Astrocyte (in vitro differentiated cells and primary cell): ENCODE data around the gene TPD52L1. TPM values are rescaled to one million over a fixed set of nuclear protein-coding genes. Genes with fewer than 3 reads are reported as not detected.

Experiments
- DNase-seq: peaks from one replicate; pipeline ENCODE4 v3.0.0-alpha.2; 2010; ENCODE audit warnings: low read depth
- FAIRE-seq: peaks from 2 replicates; lab custom pipeline; 2011; peaks lifted over from hg19 to GRCh38; lab: Jason Lieb, UNC
- H2AFZ ChIP-seq: 2 replicates; pipeline ENCODE4 v1.6.0; 2012; ENCODE audit warnings: low read depth, low read length, inconsistent platforms
- H3K27ac ChIP-seq: 2 replicates; pipeline ENCODE4 v1.5.1; 2011; ENCODE audit warnings: low read depth, low read length, inconsistent platforms
- H3K27me3 ChIP-seq: 2 replicates; pipeline ENCODE4 v1.6.0; 2011; ENCODE audit warnings: low read length, inconsistent platforms; ENCODE audit not compliant: insufficient read depth
- H3K36me3 ChIP-seq: 2 replicates; pipeline ENCODE4 v1.5.1; 2011; ENCODE audit warnings: low read length, inconsistent platforms; ENCODE audit not compliant: insufficient read depth
- H3K4me1 ChIP-seq: 2 replicates; pipeline ENCODE4 v1.5.1; 2011; ENCODE audit warnings: low read length, inconsistent platforms; ENCODE audit not compliant: insufficient read depth
- H3K4me2 ChIP-seq: 2 replicates; pipeline ENCODE4 v1.6.0; 2012; ENCODE audit warnings: low read length, inconsistent platforms
- H3K4me3 ChIP-seq: 2 replicates; pipeline ENCODE4 v1.5.1; 2011; ENCODE audit warnings: low read depth, mild to moderate bottlenecking, low read length, inconsistent platforms; ENCODE audit not compliant: insufficient read depth
- H3K79me2 ChIP-seq: 2 replicates; pipeline ENCODE4 v1.6.0; 2012; ENCODE audit warnings: mild to moderate bottlenecking, low read length, inconsistent platforms; ENCODE audit not compliant: insufficient read depth
- H3K9ac ChIP-seq: 2 replicates; pipeline ENCODE4 v1.6.0; 2012; ENCODE audit warnings: mild to moderate bottlenecking, low read length, inconsistent platforms
- H3K9me3 ChIP-seq: 2 replicates; pipeline ENCODE4 v1.5.1; 2012; ENCODE audit warnings: low read depth, mild to moderate bottlenecking, low read length, inconsistent platforms; ENCODE audit not compliant: insufficient read depth
- H4K20me1 ChIP-seq: 2 replicates; pipeline ENCODE4 v1.6.0; 2012; ENCODE audit warnings: low read length, inconsistent platforms; ENCODE audit not compliant: insufficient read depth
- H3K27ac Mint-ChIP-seq: one replicate; pipeline ENCODE4 v1.8.0; 2021; ENCODE audit warnings: mild to moderate bottlenecking, mixed read lengths; ENCODE audit not compliant: unreplicated experiment
- H3K27me3 Mint-ChIP-seq: one replicate; pipeline ENCODE4 v1.8.0; 2021; ENCODE audit warnings: low read depth, mixed read lengths; ENCODE audit not compliant: unreplicated experiment
- H3K36me3 Mint-ChIP-seq: one replicate; pipeline ENCODE4 v1.8.0; 2021; ENCODE audit warnings: low read depth, mixed read lengths; ENCODE audit not compliant: unreplicated experiment
- H3K4me1 Mint-ChIP-seq: one replicate; pipeline ENCODE4 v1.8.0; 2021; ENCODE audit warnings: low read depth, mixed read lengths; ENCODE audit not compliant: unreplicated experiment
- H3K4me3 Mint-ChIP-seq: one replicate; pipeline ENCODE4 v1.8.0; 2021; ENCODE audit warnings: mild to moderate bottlenecking, moderate library complexity, mixed read lengths; ENCODE audit not compliant: unreplicated experiment
- H3K9me3 Mint-ChIP-seq: one replicate; pipeline ENCODE4 v1.8.0; 2021; ENCODE audit warnings: mild to moderate bottlenecking, mixed read lengths; ENCODE audit not compliant: unreplicated experiment
- EZH2 ChIP-seq: IDR thresholded peaks from 2 replicates; pipeline ENCODE4 v1.6.1; 2012; ENCODE audit warnings: mild to moderate bottlenecking, low read length, inconsistent platforms; ENCODE audit not compliant: insufficient read depth
- total RNA-seq: library from RNA; stranded (reverse); gene quantifications from 2 replicates; pipeline ENCODE4 v1.2.1, GENCODE V29; 2021
- TF ChIP-seq, protein P1 (sequence below): IDR thresholded peaks from 2 replicates; pipeline ENCODE4 v1.5.1; 2011; ENCODE audit warnings: low read depth, mild to moderate bottlenecking, inconsistent platforms, low read length, moderate library complexity; ENCODE audit not compliant: insufficient read depth

Gene TPD52L1
- total RNA-seq, 1 donor from 2014 or later: 32.8 TPM

DNA sequence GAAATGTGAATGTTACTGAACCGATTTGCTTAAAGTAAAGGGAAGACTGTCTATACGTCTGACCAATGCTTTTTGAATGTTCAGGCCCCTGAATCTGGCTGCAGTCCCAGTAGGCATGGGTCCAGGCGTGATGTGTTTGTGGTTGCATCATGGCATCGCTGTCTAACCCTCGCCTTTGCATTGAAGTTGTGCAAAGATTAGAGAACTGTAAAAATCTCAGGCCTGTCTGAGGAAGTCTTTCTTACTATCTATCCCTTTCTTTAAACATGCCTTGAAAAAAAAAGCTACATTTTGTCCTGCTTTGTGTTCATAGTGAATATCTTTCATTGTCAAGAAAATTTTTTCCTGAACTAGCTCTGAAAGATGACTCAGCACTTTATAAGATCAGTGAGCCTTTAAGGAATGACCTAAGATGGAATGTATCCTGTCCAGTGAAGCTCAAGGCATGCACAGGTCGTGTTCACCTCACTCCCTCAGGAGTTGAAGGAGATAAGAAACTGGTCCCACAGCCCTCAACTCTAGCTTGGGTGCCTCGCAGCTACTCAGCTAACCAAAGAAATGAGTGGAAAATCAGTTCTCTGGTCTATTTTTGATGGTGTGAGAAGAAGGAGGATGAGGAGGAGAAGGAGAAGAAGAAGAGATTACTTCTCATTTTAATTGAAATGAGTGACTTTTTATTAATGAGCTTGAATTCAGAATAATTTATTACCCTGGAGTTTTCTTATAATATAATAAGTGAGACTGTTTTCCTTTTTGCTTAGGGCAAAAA, 48.6 kb downstream of the TPD52L1 start:
- peak overlapping the region; percentile 2 for H3K4me3 Mint-ChIP-seq
- H3K27ac Mint-ChIP-seq: peak overlapping the region; percentile 99
- Histone ChIP-seq H3K4me3 (peak overlapping the region; percentile 26), H3K9me3 (no peaks in the 10 kb centered on the region), H4K20me1 (no peaks in the 10 kb centered on the region), H3K79me2 (no peaks in the 10 kb centered on the region), H3K4me2 (peak overlapping the region; percentile 76), H3K27ac (peak overlapping the region; percentile 58), H3K9ac (peak overlapping the region; percentile 17), H3K36me3 (no peaks in the 10 kb centered on the region), H3K27me3 (no peaks in the 10 kb centered on the region), H3K4me1 (peaks cover 29% of the 10 kb centered on the region), H2AFZ (no peak overlapping the region)
- no peaks in the 10 kb centered on the region for H3K9me3 Mint-ChIP-seq
- H3K27me3 Mint-ChIP-seq: no peaks in the 10 kb centered on the region
- H3K4me1 Mint-ChIP-seq: peaks cover 37% of the 10 kb centered on the region
- peak; percentile 89 for DNase-seq
- peak; percentile 91 for FAIRE-seq
- H3K36me3 Mint-ChIP-seq: no peaks in the 10 kb centered on the region
- no peak for TF ChIP-seq EZH2
- TF ChIP-seq, protein P1, sequence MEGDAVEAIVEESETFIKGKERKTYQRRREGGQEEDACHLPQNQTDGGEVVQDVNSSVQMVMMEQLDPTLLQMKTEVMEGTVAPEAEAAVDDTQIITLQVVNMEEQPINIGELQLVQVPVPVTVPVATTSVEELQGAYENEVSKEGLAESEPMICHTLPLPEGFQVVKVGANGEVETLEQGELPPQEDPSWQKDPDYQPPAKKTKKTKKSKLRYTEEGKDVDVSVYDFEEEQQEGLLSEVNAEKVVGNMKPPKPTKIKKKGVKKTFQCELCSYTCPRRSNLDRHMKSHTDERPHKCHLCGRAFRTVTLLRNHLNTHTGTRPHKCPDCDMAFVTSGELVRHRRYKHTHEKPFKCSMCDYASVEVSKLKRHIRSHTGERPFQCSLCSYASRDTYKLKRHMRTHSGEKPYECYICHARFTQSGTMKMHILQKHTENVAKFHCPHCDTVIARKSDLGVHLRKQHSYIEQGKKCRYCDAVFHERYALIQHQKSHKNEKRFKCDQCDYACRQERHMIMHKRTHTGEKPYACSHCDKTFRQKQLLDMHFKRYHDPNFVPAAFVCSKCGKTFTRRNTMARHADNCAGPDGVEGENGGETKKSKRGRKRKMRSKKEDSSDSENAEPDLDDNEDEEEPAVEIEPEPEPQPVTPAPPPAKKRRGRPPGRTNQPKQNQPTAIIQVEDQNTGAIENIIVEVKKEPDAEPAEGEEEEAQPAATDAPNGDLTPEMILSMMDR: no peak

DNA sequence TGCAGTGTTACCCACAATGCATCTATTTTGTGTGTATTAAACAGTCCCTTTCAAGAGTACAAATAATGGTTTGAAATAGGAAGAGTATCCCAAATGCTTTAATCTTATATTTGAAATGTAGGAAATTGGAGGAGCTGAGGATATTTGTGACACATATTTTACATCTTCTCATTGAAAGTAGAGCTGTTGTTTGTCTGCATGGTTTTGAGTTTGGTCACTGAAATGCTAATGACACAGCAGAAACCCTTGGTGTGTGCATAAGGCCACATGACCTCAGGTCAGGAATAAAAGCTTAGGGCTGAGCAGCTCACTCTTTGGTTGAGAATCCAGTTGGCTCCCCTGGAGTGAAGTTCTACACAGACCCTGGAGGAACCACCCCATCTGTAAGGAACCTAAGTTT, 49.8 kb downstream of the TPD52L1 start:
- H3K4me3 Mint-ChIP-seq: no peak overlapping the region

More for the DNA sequence above, 49.8 kb downstream of the TPD52L1 start:
- Histone ChIP-seq H3K36me3 (no peaks in the 10 kb centered on the region), H3K4me2 (no peak overlapping the region), H3K79me2 (no peaks in the 10 kb centered on the region), H3K9ac (no peak overlapping the region), H3K4me3 (no peak overlapping the region), H3K27ac (no peak overlapping the region), H2AFZ (no peak overlapping the region), H3K4me1 (peaks cover 22% of the 10 kb centered on the region), H4K20me1 (no peaks in the 10 kb centered on the region), H3K9me3 (no peaks in the 10 kb centered on the region), H3K27me3 (no peaks in the 10 kb centered on the region)
- H3K4me1 Mint-ChIP-seq: peaks cover 40% of the 10 kb centered on the region
- H3K9me3 Mint-ChIP-seq: no peaks in the 10 kb centered on the region
- no peak for FAIRE-seq
- H3K27me3 Mint-ChIP-seq: no peaks in the 10 kb centered on the region
- H3K27ac Mint-ChIP-seq: peak overlapping the region; percentile 60
- H3K36me3 Mint-ChIP-seq: no peaks in the 10 kb centered on the region
- DNase-seq: no peak
- TF ChIP-seq EZH2: no peak
- TF ChIP-seq, protein P1: no peak
